Measurements from ENCODE around the gene CAPG. TPM values are rescaled to one million over a fixed set of nuclear protein-coding genes. Genes with fewer than 3 reads are reported as not detected.

CAPG gene
- total RNA-seq, 1 experiment from 2014 or later: 117 TPM

GRCh38 chr2:85449214-85449588 lies 39.0 kb upstream of the CAPG start:
- no peaks in the 10 kb centered on the region; the same call in 1 of the 2 replicates for H3K27me3 Mint-ChIP-seq (ENCODE audit: low read depth)
- ATAC-seq (no peak), DNase-seq (ENCODE audit: low spot score) (no peak)
- H3K4me1 Mint-ChIP-seq: peaks cover 4% of the 10 kb centered on the region
- no peak overlapping the region for H3K27ac Mint-ChIP-seq
- H3K4me3 Mint-ChIP-seq: no peak overlapping the region
- ChIA-PET POLR2A (interaction anchor here (1.0 kb wide), 1 partner anchor 90 kb away, joined by 3 read pairs; the partner anchor contains the start of gene MAT2A), CTCF (no interaction called here)
- no peaks in the 10 kb centered on the region for H3K36me3 Mint-ChIP-seq
- H3K9me3 Mint-ChIP-seq: no peaks in the 10 kb centered on the region
- TF ChIP-seq ZNF423 (CRISPR knock-in tag; IDR thresholded peaks at IDR 0.05): no peak
- no peak for TF ChIP-seq AFF4 (CRISPR knock-in tag; IDR thresholded peaks at IDR 0.05; ENCODE audit: borderline replicate concordance)
- TF ChIP-seq MXD4 (CRISPR knock-in tag; IDR thresholded peaks at IDR 0.05; ENCODE audit: borderline replicate concordance): no peak
- no peak for TF ChIP-seq E2F5 (CRISPR knock-in tag; IDR thresholded peaks at IDR 0.05)
- no peak for TF ChIP-seq ZNF232 (CRISPR knock-in tag; IDR thresholded peaks at IDR 0.05)

GRCh38 chr2:85448461-85449213 lies 38.5 kb upstream of the CAPG start:
- DNase-seq (ENCODE audit: low spot score) (no peak), ATAC-seq (no peak)
- no peaks in the 10 kb centered on the region for H3K36me3 Mint-ChIP-seq

GRCh38 chr2:85447222-85447585 lies 37.0 kb upstream of the CAPG start:
- H3K9me3 Mint-ChIP-seq: no peaks in the 10 kb centered on the region
- no peak for DNase-seq (ENCODE audit: low spot score)
- H3K36me3 Mint-ChIP-seq: no peaks in the 10 kb centered on the region
- TF ChIP-seq IRF1 (CRISPR knock-in tag; IDR thresholded peaks at IDR 0.05): no peak
- TF ChIP-seq NFATC4 (CRISPR knock-in tag; IDR thresholded peaks at IDR 0.05): no peak
- TF ChIP-seq ZNF396 (CRISPR knock-in tag; IDR thresholded peaks at IDR 0.05; ENCODE audit: borderline replicate concordance): no peak
- no peak for TF ChIP-seq ZNF671 (CRISPR knock-in tag; IDR thresholded peaks at IDR 0.05)
- no peak for TF ChIP-seq AFF4 (CRISPR knock-in tag; IDR thresholded peaks at IDR 0.05; ENCODE audit: borderline replicate concordance)
- TF ChIP-seq ERG (CRISPR knock-in tag; IDR thresholded peaks at IDR 0.05): no peak
- TF ChIP-seq MXD4 (CRISPR knock-in tag; IDR thresholded peaks at IDR 0.05; ENCODE audit: borderline replicate concordance): no peak
- TF ChIP-seq ZNF281 (CRISPR knock-in tag; IDR thresholded peaks at IDR 0.05): no peak
- TF ChIP-seq ZNF138 (CRISPR knock-in tag; conservative IDR thresholded peaks at IDR 0.05): no peak
- TF ChIP-seq MLX (CRISPR knock-in tag; IDR thresholded peaks at IDR 0.05): no peak
- no peak for TF ChIP-seq SMAD3 (CRISPR knock-in tag; IDR thresholded peaks at IDR 0.05; ENCODE audit: borderline replicate concordance)
- TF ChIP-seq JUN (CRISPR knock-in tag; IDR thresholded peaks at IDR 0.05): no peak

More at GRCh38 chr2:85448461-85449213, 38.5 kb upstream of the CAPG start:
- H3K9me3 Mint-ChIP-seq: no peaks in the 10 kb centered on the region
- no peak for TF ChIP-seq ZNF416 (CRISPR knock-in tag; IDR thresholded peaks at IDR 0.05)
- ChIA-PET POLR2A (interaction anchor here (1.0 to 1.6 kb wide), 2 partner anchors 11 to 90 kb away, joined by 3 to 7 read pairs; partner anchors contain the start of gene MAT2A), CTCF (interaction anchor here (0.7 kb wide), 1 partner anchor 21 kb away, joined by 3 read pairs; no protein-coding TSS in a partner anchor)
- no peak overlapping the region for H3K27ac Mint-ChIP-seq
- peaks cover 4% of the 10 kb centered on the region for H3K4me1 Mint-ChIP-seq
- no peaks in the 10 kb centered on the region; the same call in 1 of the 2 replicates for H3K27me3 Mint-ChIP-seq (ENCODE audit: low read depth)
- no peak overlapping the region for H3K4me3 Mint-ChIP-seq

More at GRCh38 chr2:85447222-85447585, 37.0 kb upstream of the CAPG start:
- H3K4me1 Mint-ChIP-seq: peaks cover 4% of the 10 kb centered on the region
- CTCF ChIA-PET: interaction anchor here (1.9 kb wide), 1 partner anchor 9 kb away, joined by 6 read pairs; no protein-coding TSS in a partner anchor
- no peaks in the 10 kb centered on the region; the same call in 1 of the 2 replicates for H3K27me3 Mint-ChIP-seq (ENCODE audit: low read depth)
- no peak overlapping the region for H3K4me3 Mint-ChIP-seq
- no peak for ATAC-seq
- POLR2A ChIA-PET: interaction anchor here (0.7 to 1.6 kb wide), 2 partner anchors 10 to 92 kb away, joined by 4 to 7 read pairs; partner anchors contain the start of gene MAT2A
- no peak overlapping the region for H3K27ac Mint-ChIP-seq

All from WTC11 (cell line).